ENCODE measurements around the gene CCL25.

The CCL25 gene

DNA sequence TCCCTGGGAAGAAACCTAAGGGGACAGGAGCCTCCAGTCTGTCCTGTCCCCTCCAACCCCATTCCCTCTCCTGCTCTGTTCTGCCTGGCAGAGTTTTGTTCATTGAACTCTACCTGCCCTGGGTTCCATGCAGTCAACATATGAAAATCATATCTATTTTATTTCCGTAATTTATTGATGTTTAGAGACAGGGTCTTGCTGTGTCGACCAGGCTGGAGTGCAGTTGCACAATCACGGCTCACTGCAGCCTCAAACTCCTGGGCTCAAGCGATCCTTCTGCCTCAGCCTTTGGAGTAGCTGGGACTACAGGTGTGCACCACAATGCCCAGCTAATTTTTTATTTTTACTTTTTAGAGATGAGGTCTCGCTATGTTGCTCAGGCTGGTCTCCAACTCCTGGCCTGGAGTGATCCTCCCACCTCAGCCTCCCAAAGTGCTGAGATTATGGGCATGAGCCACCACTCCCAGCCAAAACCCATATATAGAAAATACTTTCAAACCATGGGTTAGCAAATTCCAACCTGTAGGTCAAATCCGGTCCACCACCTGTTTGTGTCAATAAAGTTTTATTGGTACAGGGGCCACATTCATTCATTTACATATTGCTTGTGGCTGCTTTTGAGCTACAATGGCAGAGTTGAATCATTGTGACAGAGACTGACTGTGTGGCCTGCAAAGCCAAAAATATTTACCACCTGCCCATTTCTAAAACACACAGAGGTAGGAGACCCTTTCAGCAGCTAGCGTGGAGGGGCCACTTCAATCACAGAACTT is 57.5 kb downstream of the CCL25 start:
- no peak for DNase-seq (ENCODE audit: low read depth in 2 of 2)

DNA sequence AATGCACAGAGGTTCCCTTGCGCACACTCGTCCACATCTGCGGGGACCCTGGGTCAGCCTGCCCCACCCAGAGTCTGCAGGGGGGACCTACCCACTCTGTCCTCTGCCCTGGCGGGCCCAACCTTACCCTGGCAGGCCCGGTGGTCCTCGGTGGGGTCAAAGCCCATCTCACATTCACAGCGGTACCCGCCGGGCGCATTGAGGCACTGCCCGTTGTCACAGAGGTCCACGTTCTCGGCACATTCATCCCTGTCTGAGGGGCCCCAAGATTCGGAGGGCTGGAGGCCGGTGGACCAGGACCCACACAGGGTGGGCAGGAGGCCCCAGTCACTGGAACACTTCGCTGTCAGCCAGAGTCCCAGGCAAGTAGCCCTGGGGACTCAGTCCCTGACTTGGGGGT is 58.4 kb downstream of the CCL25 start:
- no peak for DNase-seq (ENCODE audit: low read depth in 2 of 2)

DNA sequence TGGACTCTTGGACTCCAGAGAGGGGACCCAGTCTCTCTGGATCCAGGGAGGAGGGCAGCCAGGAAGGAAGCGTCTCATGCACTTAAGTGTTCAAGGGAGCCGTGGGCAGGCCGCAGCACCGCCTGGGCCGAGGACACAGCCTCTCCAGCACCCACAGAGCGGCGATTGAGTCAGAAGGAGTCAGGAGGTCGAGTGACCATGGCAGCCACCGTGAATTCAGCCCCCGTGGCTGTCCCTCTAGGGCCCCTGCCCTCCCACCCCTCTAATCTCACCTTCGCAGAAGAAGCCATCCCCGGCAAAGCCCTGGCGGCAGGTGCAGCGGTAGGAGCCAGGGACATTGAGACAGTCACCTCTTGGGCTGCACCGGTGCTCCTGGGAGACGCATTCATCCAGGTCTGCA is 58.8 kb downstream of the CCL25 start:
- DNase-seq (ENCODE audit: low read depth in 2 of 2): no peak
